C1 segment of cervical spinal cord (tissue), 14 donors: Measurements from ENCODE around the gene MVB12B.

ENCODE experiments used
- DNase-seq, 14 donors: peaks; one replicate each; lab custom pipeline; 2025; lab: John Stamatoyannopoulos, UW

MVB12B gene

DNA sequence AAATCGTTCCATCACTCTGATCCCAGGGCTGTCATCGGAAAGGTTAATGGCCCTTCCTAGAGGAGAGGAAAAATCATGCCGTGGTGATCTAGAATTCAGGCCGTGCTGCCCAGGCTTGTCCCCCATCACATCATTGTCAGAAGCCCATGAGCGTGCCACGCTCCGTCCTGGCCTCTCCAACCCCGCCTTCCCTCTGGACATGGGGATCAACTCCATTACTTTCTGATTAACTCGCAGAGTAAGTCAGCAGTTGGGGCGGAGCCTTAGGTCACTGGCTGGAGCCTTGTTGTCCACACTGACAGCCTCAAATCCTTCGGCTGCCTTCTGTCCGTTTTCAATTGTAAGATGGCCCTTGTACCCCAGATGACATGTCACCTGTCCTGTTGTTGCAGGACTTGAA, 75.0 kb downstream of the MVB12B start:
- no peak for DNase-seq

DNA sequence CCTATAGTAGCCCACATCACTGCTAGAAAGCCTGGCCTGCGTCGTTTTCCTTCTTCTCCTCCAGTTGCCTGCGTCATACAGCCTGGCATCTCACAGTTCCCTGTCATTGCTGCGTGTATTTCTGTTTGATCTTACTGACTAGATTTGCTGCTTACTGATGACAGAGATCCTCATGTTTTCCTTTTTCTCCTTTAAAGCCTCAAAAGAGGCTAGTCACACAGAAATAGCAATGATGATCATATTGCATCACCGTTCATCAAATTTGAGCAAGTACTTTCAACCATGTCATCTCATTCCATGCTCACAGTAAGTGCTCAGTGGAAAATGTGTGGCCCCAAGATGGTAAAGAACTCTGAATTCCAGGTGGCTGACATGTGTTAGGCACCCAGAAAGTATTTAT, 76.8 kb downstream of the MVB12B start:
- DNase-seq, result no peak

DNA sequence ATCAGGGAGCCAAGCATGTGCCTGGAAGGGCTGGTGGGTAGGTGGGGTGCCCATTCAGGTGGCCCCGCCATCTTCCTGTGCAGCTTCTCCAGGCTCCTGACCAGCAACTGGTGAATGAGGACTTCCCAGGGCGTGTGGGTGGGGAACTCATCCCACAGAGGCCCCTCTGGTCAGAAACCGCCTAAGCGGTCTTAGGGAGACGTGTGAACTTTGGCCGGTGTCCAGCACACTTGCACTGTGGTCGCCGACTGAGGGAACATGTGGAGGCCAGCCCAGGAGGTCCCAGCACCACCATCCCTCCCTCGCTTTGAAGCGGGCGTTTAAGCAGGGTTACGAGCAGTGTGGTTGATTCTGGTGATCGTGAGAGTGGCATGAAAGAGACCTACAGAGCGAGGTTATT, 77.8 kb downstream of the MVB12B start:
- no peak for DNase-seq

DNA sequence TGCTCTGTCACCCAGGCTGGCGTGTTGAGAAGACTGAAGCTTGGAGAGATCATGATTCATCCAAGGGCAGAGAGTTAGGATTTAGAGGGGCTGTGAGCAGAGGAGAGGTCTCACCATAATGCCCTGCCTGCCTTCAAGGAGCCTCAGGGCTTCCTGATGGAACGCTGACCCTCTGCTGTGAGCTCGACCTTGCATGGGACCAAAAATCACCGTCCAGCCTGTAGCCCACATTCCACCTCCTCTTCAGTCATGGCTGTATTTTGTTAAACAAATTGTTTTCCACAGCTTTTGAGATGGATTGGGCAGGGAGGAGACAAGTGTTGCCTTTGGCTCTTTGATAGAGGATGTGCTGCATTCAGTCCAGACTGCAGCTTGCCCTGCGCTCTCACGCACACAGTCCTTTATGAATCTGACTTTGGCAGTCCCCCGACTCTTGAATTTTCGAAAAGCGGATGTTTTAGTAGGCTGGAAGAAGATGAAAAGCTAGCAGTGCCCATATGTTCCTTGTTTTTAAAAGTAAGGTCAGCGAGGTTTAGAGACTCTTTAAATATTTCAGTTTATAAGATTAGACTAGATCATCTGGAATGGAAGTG, 79.5 kb downstream of the MVB12B start:
- no peak for DNase-seq

DNA sequence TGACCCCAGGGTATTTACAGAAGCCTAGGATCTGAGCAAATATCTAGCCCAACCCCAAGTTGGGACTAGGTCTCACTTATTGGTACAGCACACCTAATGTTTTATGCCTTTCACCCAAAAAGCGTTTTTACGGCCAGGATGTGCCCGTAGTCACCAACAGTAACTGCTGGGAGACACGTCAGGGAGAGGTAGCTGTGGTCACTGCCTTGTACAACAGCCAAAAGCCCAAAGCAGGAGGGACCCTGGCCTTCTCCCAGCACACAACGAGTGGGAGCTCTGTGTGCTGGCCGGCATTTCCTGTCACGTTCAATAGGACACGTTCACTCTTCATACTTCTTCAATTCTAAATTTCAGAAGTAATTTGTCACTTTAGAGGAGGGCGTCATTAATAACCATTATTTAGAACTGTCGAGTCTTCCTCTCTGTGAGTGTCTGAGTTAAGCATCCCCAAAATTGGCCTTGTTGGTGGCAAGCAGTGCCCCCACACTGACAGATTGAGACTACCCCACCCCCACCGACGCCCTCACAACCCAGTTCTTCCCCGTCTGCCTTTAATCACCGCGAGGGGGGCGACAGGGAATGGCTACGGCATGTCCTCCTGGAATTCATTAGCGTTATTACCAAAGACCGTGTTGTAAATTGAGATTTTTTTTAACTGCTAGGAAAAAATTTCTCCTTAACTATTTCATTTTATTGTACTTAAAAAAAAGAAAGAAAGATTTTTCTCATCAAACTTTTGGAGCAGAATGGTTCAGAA, 80.7 kb downstream of the MVB12B start:
- DNase-seq, result no peak

DNA sequence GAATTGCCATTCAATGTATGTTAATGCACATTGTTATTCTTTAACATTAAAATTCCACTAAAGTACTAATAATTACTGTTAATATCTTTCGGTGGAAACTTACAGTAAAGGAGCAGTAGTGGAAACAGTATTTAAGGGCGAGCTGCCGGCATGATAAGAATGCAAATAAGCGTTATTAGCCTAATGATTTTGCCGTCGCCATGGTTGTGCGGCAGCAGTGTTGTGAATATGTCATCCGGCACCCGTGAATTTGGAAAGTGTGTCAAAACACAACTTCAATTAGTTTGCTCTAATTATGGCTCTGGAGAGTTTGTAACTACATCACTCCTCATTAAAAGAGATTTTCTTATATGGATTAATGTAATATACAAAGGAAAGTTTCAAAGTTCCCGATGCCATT, 81.4 kb downstream of the MVB12B start:
- no peak for DNase-seq

DNA sequence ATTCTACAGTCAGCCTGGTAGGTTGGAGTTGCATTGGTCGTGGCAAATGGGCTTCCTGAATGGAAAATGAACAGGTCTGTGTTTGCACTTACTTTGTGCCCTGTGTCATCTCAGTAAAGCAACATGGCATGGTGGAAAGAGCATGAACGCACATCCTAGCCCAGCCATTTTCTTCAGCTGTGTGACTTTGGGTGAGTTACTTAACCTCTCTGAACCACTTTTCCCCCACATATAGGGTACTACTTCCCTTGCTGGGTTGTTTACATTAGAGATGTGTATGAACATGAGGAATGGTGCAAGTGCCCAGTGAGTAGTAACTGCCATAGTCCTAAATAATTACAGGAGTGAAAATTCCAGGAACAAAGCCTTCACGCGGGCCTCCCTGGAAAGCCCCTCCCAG, 83.6 kb downstream of the MVB12B start:
- no peak for DNase-seq

DNA sequence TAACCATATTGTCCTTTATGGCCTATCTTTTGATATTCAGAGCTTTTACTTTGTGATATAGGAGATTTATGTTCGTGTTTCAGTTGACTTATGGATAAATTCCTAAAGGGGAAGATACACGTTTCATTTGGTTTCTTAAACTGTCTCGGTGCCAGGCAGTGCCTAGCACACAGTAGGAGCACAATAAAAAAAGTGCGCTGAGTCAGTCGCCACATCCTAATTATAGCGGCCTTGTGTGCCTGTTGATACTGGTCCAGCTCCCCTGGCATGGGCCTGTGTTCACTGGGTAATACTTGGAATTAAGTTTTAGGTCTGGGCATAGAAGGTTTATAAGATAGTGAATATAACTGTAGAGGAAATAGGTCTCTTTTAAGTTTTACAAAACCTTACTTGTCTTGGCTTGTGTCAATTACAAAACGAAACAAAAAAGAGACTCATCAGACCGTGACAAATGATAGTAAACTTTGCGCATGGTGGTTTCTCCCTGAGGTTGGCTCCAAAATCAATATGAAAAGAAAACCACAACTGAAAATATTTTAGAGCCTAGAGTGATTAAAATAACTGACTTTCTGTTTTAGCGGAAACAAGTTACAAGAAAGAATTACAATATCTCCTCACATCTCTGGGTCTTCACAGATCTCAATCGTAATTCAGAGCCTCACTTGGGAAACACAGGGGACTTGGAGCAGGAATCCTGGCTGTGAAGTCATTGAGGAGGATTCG, 84.8 kb downstream of the MVB12B start:
- DNase-seq, result no peak

DNA sequence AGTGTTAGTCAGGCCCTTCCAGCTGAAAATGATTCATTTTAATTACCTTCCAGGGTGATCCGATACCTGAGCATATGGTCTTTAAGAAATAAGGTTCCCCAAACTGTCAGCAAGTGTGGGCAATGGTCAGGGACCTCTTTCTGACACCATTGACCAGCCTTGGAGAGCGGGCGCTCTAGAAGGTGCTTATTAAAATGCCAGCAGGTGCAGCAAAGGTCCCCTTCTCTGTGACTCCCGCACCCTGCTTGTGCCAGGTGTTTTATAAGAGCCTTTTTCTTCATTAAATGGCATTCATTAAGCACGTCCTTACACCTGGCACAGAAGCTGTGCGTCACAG, 85.3 kb downstream of the MVB12B start:
- DNase-seq, result no peak

DNA sequence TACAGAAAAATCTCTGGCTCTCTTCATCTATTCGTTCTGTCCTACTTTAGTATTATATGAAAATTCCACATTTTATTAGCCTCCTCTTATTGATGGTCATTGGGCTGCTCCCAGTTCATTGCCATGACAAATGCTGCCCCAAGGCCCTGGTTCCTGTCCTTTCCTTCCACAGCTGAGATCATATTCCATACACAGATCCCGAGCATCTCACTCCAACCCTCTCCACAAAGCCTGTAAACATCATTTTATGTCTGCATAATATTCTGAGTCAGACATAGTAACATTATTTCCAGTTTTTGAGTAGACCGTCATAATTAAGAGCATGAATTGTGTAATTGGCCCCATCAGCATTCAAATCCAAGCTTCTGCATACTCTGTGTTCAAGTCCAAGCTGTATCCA, 86.3 kb downstream of the MVB12B start:
- DNase-seq, result no peak

DNA sequence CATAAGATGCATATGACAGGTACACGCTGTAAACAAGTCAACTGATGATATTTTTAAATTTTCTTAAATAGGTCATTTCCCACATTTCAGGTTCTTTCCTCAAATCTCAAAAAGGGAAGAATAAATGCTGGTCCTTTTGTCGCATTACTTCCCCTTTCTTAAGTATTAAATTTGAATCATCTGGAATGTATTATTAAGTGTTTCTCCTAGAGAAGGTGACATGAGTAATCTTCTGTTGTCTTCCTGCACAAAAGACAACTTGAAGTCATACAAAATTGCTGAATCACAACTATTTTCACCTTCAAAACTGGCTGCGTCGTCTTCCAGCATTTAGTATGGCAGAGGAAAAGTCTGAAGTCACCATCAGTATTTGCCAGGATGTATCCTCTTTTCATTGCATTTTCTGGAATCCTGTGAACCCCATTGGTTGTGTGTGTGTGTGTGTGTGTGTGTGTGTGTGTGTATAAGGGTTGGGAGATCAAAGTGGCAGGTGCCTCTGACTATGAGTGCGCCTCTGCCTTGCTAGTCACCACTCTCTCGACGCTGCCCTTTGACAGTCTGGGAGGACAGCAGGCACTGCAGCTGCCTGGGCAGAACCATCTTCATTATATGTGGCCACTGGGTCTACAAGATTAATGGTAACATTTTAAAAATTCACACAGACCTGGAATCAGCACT, 86.9 kb downstream of the MVB12B start:
- DNase-seq, result no peak

DNA sequence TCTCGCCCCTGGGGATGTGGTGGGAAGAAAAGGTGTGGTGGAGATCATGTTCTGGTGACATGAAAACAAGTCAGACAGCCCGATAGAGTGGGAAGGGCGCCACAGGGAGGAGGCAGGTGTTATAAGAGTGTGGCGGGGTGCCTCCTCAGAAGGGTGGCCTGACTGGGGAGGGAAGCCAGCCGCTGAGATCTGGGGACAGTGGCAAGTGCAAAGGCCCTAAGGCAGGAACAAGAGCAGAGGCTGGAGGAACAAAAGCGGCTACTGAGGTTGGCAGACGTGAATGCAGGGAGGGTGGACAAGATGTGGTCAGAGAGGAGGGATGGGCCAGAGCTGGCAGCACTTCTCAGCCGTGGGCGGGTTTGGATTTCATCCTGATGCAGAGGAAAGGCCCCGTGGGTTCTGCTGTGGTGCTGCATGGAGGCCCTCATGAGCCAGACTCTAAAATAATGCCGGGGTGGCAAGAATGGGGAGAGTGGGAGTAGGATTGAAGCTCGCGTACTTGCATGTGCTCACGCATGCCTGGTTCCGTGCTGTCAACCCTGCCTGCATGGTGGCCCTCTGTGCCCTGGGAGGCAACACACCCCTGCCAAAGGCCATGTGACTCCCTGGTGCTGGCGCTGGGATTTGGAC, 89.2 kb downstream of the MVB12B start:
- no peak for DNase-seq

DNA sequence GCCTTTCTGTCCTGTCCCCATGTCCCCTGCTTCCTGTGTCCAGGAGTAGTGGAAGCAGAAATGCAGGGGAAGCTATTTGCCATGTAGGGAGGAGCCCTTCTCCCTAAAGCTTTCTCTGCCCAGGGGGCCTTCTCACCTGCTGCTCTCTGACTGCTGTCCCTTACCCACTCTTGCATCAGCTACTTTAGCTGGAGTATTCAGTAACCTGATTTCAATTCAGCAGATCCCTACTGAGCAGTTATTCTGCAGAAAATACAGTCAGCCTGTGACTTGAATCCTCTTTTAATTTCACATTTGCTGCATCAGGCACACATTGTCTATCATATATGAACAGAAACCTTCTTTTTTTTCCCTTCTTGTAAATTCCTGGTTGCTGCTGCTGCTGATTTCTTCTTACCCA, 90.4 kb downstream of the MVB12B start:
- no peak for DNase-seq

DNA sequence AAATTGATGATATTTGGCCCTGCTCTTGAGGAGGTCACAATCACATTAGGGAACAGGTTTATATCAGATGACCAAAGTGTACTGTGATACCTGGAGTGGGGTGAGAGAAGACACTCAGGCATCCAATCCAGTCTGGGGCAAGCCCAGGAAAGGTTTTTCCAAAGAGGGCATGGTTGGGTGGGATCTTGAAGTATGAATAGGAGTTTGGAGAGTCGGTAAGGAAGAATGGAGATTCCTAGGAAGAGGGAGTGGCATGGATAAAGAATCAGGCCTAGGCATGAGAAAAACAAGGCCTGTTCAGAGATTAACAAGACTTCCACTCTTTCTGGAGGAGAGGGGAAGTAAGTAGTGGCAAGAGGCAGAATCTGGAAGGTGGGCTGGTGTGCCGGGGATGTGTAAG, 91.1 kb downstream of the MVB12B start:
- DNase-seq, result no peak

DNA sequence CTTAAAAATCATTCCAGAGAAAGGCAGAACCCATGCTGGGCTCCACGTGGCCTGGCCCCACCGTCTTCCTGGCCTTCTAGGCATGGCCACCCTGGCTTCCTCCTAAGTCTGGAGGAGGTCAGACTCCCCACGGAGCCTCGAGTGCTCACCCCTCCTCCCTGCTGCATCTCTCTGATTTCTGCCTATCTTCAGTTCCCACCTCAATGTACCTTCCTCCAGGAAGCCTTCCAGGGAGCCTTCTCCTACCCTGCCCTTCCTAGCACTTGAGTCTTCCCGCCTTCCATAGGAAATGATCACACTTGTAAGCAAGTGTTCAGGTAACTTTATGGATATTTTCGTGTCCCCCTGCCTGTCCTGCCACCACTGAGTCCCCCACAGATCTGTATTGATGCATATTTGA, 92.0 kb downstream of the MVB12B start:
- DNase-seq, result no peak

DNA sequence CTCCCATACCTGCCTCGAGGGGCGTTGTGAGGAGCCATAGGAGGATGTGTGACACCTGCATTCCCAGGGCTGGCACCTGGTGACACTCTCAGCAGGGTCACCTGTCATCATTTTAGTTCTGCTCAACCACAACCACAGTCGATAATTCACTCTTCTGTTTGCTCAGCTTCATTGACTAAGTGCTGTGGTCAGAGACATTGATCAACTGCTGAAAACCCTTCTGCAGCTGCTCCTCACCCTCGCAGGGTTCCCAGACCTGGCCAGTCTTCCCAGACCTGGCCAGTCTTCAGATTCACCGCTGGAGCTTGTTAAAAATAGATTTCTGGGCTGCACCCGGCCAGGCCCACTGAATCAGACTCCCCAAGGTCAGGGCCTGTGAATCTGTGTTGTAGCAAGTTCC, 92.8 kb downstream of the MVB12B start:
- no peak for DNase-seq

DNA sequence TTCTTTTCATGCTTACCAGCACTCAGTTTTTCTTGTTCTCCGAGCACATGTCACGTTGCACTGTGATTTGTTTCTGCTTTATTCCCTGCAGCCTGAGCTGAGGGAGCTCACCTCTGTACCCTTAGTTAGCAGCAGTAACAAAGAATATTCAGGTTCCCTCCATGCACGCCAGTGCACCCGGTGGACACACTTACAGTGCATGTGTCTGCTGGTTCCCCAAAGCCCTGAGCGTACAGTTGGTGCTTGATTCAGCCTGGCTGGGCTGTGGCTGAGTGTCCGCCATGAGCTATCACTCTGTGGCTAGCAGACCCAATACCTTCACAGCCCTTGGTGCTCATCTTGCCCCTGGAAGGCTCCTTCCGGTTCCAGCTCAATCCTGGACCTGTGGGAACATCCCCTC, 93.5 kb downstream of the MVB12B start:
- DNase-seq, result no peak

DNA sequence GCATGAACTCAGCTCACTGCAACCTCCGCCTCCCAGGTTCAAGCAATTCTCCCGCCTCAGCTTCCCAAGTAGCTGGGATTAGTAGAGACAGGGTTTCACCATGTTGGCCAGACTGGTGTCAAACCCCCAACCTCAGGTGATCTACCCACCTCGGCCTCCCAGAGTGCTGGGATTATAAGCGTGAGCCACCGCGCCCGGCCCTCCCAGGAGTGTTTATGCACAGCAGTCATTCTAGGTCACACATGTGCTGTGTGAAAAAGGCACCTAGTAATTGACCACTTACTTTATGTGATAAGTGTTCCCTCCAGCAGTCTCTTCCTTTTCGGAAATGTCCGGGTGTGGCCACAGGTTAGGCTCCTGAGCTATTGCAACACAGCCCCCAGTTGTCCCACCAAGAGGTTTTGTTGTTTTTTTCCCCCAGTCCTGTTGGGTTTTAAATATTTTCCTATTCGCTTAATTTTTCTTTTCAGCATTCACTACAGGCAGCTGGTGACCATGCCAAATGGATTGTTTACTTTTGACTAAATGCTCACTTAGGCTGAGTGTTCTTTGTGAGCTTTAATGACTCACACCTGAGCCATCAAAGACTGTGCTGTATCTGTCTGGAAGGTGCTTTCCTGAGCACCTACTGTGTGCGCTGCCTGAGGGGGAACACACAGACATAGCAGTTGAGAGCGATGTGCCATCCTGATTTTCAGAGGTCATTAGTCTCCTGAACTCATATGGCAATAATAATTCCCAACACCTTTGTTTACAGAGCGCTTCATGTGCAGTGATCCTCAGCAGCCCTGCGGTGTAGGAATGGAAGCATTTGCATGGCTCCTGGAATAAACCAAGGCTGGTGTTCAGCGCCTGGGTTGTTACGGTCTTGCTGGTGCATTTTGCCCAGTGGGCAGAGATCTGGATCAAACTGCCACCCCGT, 94.3 kb downstream of the MVB12B start:
- DNase-seq, result no peak

DNA sequence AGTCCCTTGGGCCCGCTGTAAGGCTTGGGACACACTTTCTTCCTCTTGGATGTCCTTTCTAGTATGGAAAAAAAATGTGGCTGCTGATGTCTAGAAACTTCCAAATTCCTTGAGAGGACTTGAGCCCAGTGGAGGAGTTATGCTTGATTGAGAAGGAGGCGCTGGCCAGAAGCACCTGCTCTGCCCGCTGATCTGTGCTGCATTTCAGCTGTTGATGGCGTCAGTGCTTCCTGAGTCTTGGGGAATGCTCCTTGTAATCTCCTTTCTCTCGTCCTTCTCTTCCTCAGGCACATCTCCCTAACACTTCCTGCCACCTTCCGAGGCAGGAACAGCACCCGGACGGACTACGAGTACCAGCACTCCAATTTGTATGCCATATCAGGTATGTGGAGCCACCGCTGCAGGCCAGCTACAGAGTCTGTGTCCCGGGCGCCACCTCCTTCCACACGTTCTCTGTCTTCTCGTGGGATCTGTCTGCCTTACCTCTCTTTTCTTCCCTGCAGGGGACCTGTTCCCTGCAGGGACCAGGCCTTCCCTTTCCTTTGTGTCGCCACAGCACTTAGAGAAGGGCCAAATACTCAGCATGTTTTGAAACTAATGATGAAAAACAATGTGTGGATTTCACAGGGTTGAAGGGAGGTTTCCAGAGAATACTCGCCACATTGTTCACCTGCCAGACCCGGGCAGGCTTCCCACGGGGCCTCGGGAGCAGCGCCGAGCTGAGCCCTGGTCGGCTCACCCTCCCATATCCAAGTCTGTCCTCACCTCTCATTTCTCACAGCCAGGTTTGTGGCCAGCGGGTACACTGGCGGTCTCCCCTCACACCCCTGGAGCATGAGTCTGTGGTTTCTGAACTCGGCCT, 95.2 kb downstream of the MVB12B start:
- peak in 4 of 14 donors; percentile 23 to 70 (median 32) for DNase-seq
